Measurements from ENCODE around the gene MTHFSD.

Gene MTHFSD

DNA sequence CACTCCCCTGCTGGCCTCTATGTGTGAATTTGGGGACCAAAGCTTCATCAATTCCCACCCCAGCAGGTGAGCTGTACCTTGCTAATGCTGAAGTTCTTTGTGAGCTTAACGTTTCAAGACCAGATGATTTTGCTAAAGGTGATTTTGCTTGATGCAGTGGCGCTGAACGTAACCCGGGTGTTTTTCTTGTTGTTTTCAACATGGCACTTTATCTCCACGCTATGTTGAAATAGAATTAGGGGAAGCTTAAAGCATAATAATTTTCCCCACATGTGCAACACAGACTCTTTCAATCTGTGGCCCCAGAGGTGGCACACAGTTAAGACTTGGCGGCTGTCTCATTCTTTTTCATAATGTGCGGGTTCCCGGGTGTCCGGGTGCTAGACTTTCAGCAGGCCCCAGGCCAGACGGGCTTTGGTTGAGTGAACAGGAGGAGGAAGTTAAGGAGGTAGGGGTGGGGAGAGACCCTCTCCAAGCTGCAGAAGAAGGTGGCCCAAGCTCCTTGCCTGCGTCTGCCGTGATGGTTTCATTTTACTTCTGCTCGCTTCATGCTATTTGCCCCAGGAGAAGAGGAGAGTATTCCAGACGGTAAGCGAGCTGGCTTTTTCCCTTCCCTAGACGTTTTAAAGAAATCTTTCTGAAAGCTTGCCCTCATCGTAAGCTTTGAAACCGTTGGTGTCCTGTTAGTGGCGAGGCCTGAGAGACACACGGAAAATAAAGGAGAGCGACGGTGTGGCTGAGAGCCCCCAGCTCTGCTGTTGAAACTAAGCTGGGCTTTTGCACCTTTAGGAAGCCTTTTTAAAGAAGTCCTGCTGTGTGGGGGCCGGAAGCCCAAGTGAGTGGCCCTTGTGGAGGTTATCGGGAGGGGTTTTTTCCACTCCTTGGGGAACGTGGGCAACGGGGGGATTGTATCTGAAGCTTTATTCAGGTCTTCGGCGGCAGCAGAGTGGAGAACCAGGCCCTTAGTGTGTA, 15.8 kb upstream of the MTHFSD start:
- DNase-seq (ENCODE audit: low spot score) = no peak

DNA sequence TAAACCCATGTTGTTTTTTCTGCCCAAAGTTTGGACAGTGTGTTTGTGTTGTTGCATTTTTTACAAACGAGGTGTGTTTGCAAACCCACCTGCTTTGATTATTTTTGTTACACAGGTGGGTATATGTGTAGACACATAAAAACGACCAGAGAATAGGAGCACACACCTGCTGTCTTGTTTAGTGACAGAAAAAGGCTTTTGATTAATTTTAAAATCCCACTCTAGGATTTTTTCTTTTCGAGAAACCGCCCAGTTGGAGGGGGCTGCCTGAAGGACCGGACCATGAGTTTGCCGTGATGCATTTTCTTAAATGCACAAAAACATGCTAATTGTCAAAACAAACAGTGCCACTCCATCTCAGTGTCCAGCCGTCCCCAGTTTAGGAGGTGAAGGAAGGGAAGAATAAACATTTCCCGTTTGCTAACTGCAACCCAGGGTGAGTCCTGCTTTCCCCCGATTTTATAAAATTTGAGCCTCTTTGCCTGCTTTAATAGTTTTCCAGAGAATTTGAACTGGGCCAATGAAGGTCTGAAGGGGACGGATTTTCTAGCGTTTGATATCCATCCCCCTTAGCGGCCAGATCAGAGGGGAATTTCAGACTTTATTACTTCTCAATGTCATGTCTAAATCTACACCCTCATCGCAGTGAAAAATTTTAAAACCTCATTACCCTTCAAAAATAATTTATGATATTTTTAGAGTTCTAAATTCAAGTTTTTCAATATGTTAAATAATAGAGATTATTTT, 14.8 kb upstream of the MTHFSD start:
- no peak for DNase-seq (ENCODE audit: low spot score)

DNA sequence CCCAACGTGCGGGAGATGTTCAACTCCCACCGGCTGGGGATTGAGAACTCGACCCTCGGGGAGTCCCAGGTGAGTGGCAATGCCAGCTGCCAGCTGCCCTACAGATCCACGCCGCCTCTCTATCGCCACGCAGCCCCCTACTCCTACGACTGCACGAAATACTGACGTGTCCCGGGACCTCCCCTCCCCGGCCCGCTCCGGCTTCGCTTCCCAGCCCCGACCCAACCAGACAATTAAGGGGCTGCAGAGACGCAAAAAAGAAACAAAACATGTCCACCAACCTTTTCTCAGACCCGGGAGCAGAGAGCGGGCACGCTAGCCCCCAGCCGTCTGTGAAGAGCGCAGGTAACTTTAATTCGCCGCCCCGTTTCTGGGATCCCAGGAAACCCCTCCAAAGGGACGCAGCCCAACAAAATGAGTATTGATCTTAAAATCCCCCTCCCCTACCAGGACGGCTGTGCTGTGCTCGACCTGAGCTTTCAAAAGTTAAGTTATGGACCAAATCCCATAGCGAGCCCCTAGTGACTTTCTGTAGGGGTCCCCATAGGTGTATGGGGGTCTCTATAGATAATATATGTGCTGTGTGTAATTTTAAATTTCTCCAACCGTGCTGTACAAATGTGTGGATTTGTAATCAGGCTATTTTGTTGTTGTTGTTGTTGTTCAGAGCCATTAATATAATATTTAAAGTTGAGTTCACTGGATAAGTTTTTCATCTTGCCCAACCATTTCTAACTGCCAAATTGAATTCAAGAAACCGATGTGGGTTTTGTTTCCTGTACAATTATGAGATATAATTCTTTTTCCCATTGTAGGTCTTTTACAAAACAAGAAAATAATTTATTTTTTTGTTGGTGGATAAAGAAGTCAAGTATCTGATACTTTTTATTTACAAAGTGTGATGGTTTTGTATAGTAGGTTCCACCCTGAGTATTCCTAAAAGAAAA, 13.9 kb upstream of the MTHFSD start:
- no peak for DNase-seq (ENCODE audit: low spot score)

DNA sequence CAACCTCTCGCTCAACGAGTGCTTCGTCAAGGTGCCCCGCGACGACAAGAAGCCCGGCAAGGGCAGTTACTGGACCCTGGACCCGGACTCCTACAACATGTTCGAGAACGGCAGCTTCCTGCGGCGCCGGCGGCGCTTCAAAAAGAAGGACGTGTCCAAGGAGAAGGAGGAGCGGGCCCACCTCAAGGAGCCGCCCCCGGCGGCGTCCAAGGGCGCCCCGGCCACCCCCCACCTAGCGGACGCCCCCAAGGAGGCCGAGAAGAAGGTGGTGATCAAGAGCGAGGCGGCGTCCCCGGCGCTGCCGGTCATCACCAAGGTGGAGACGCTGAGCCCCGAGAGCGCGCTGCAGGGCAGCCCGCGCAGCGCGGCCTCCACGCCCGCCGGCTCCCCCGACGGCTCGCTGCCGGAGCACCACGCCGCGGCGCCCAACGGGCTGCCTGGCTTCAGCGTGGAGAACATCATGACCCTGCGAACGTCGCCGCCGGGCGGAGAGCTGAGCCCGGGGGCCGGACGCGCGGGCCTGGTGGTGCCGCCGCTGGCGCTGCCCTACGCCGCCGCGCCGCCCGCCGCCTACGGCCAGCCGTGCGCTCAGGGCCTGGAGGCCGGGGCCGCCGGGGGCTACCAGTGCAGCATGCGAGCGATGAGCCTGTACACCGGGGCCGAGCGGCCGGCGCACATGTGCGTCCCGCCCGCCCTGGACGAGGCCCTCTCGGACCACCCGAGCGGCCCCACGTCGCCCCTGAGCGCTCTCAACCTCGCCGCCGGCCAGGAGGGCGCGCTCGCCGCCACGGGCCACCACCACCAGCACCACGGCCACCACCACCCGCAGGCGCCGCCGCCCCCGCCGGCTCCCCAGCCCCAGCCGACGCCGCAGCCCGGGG, 12.9 kb upstream of the MTHFSD start:
- no peak for DNase-seq (ENCODE audit: low spot score)

DNA sequence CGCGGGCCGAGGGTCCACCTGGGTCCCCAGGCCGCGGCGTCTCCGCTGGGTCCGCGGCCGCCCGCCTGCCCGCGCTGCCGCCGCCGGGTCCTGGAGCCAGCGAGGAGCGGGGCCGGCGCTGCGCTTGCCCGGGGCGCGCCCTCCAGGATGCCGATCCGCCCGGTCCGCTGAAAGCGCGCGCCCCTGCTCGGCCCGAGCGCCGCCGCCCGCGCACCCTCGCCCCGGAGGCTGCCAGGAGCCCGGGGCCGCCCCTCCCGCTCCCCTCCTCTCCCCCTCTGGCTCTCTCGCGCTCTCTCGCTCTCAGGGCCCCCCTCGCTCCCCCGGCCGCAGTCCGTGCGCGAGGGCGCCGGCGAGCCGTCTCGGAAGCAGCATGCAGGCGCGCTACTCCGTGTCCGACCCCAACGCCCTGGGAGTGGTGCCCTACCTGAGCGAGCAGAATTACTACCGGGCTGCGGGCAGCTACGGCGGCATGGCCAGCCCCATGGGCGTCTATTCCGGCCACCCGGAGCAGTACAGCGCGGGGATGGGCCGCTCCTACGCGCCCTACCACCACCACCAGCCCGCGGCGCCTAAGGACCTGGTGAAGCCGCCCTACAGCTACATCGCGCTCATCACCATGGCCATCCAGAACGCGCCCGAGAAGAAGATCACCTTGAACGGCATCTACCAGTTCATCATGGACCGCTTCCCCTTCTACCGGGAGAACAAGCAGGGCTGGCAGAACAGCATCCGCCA, 12.1 kb upstream of the MTHFSD start:
- no peak for DNase-seq (ENCODE audit: low spot score)

DNA sequence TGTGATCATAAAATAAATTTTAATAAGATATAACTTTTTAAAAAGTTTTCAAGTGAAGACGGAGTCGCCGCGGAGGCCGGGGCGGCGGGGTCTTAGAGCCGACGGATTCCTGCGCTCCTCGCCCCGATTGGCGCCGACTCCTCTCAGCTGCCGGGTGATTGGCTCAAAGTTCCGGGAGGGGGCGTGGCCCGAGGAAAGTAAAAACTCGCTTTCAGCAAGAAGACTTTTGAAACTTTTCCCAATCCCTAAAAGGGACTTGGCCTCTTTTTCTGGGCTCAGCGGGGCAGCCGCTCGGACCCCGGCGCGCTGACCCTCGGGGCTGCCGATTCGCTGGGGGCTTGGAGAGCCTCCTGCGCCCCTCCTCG, 11.5 kb upstream of the MTHFSD start, which contains the start of gene FOXC2:
Gene FOXC2 (plus strand): TSS at position 229 of the 365 bp plus-strand sequence. CDS start 507 bp downstream, outside the sequence.
- DNase-seq (ENCODE audit: low spot score) = no peak

DNA sequence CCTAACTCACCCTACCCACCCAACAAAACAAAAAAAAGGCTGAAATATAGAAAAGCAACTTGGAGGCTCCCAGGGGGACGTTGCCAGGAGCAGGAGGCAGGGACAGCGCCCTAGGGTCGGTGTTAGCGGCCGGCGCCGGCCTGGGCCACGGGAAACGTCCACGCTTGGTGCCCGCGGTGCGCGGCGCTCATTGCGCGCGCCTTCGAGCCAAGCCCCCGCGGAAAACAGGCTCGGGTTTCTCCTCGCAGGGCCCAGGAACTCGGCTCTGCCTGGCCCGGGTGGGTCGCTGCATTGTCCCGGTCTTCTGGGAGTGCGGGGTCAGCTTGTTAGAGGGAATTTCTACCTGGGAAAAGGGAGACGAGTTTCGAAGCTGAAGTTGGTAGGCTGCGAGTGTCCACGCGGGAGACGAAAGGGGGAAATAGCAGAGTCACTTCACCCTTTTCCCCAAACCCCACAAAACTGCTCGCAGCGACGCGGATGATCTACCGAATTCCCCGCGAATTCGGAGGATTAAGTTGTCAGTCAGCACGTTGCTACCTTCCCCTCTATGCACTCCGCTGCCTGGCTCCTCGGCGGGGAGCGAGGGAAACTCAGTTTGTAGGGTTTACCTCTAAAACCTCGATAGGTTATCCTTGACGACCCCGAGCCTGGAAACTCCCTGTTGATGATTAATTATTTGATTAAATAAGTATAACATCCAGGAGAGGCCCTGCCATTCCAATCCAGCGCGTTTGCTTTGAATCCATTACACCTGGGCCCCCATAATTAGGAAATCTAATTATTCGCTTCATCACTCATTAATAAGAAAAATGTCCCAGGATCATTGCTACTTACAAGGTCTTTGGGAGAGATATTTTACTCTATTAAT, 10.8 kb upstream of the MTHFSD start:
- no peak for DNase-seq (ENCODE audit: low spot score)

DNA sequence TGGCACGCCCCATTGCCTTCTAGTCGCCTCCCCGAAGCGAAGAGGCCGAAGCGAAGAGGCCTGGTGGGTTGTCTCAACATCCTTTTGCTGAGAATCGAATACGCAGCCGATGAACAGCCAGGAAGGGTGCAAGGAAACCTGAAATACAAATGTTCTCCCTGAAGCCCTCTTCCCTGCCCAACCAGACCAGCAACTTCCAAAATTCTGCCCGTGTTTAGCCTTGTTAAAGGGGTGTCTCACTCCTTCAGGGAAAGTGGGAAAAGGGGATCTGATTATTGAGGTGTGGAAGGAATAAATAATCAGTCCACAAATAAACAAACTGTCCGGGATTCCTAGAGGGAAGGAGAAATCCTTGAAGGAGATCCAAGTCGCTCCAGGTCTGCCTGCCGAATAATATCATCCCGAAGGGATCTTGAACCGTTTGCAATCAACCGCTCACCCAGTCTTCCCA, 10.2 kb upstream of the MTHFSD start:
- no peak for DNase-seq (ENCODE audit: low spot score)

DNA sequence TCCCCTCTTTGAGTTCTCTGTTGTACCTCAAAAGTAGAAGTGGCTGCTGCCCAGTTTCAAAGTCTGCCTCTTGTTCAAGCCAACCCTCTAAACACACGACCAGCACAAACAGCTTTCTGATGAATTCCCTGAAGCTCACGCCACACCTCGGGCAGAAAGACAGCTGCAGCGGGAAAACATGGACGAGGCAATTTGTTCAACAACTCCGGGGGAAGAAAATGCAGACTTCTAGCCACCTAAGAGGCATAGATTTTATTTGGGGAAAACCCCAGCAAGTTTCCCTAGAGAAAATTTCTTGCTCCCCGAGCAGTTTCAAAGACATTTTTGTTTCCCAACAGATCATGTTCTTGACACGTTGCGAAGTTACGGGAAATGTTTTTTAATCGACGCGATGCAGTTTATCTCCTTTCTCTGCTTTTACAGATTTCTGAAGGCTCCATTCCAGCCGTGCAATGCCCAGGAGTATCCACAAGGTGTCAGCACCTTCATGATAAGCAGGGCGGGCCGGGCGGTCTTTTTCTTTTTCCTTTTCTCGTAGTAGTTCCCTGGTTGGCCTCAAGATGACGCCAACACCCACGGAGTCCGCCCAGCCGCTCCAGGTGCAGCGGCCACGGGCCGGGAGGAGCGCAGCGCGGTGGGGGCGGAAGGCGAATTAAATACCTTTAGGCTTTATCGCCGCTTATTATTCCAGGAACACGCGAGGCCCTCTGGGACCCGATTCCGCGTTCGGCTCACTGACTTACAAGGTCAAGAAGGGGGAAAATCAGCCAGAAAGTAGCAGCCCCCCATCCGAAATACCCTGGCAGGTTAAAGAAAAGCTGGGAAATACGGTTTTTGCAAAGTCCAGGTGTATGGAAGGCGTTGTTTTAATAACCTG, 8.7 kb upstream of the MTHFSD start:
- DNase-seq (ENCODE audit: low spot score) = peak; percentile 85

DNA sequence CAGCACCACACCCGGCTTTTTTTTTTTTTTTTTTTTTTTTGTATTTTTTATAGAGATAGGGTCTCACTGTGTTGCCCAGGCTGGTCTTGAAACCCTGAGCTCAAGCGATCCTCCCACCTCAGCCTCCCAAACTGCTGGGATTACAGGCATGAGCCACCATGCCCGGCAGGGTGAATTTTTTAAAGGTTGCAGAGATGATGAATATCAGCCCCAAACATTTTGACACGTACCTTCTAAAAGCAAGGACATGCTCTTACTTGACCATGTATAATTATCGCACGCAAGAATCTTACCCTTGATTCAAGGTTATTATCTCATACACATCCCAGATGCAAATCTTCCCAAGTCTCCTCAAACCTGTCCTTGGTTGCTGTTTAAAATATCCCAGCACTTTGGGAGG, 7.3 kb upstream of the MTHFSD start:
- DNase-seq (ENCODE audit: low spot score) = no peak

DNA sequence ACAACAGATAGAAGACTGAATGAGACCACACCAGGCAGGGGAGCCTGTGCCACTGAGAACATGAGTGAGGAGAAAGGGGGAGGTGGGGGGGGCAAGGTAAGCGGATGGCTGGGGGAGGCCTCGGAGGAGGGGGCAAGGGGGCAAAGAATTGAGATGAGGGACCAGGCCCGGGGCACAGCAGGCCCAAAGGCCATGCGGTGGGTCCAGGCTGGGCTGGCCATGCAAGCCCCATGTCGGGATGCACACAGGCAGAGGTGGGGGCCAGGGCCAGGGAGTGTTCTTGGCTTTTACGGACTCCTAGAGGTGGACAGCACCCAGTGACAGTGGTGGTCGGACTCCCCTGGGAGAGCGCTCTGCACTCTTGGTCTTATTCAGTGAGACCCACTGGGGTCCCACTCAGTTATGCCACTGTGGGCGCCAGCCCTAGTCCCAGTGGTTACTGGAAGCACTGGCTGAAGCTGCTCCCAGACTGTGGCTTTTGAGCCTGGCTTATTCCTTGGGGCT, 4.8 kb upstream of the MTHFSD start:
- no peak for DNase-seq (ENCODE audit: low spot score)

DNA sequence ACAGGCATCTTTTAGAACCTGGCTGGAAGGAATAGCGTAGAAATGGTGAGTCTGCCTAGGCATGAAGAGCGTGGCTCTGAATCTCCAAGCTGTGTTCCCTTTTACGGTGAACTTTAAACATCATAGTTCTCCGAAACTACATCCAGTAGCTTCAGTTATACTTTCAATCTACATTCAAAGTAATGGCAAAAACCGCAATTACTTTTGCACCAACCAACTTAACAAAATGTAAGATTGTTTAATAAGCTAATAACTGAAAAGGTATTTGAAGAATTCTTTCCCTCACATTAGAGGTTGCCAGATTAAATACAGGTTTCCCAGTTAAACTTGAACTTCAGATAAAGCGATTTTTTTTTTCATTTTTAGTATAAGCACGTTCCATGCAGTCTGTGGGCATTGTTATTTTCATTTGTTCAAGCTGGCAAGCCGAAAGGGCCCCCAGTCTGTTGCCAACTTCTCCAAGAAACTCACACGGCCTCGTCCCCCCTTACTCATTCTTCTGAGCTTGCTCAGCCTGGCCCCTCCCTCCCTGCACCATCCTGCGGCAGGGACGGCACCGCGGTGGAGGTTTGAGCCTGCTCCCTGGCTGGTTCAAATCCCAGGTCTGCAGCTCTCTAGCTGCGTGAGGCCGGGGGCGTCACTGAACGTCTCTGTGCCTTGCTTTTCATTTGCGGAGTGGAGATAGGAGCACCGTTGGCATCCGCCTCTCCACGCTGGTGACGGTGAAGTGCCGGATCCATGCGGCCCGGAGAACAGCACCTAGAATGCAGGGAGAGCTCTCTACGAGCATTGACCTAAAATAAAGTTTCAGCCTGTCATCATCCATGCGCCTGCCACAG, 3.5 kb upstream of the MTHFSD start:
- no peak for DNase-seq (ENCODE audit: low spot score)

DNA sequence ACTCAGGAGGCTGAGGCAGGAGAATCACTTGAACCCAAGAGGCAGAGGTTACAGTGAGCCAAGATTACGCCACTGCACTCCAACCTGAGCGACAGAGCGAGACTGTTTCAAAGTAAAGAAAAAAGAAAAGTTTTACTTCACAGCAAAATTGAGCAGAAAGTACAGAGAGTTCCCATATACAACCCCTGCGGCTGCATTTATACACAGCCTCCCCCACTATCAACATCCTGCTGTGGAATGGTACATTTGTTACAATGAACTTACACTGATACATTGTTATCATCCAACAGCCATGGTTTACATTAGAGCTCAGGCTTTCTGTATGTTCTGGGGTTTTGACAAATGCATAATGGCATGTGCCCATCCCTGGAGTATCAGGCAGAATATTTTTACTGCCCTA, 2.6 kb upstream of the MTHFSD start:
- DNase-seq (ENCODE audit: low spot score) = no peak

DNA sequence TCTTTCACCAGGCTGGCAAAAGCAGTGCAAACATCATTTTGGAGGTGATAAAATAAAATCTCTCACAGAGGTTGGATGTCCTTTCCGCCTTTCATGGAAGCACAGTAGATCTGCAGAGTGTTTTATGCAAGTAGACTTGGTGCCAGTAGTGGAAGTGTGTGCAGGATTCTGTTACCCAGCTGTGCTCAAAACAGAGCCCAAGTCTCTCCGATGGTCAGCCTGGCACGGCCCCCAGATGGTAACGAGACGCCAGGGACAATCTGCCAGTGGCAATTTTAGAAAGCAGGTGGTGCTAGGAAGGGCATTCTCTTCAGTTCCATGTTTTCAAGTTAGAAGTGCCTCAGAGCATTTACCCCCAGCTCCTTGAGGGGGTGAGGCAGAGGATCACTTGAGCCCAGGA, 1.5 kb upstream of the MTHFSD start:
- no peak for DNase-seq (ENCODE audit: low spot score)

DNA sequence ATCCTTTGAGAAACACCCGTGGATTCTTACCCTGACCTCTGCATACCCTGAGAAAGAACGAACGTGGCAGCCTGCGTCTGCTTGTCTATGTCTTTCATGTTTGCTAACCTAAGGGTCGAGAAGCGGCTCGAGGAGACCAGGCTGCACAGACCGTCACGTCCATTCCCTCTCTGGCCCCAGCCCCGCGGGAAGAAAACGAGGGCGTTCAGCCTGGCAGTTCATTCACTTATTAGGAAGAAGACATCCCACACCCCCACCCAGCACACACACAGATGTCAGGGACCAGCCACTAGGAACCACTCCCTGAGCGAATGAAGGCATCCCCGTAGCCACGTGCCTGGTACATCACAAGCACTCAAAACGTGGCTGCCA, 655 bp upstream of the MTHFSD start:
- no peak for DNase-seq (ENCODE audit: low spot score)

DNA sequence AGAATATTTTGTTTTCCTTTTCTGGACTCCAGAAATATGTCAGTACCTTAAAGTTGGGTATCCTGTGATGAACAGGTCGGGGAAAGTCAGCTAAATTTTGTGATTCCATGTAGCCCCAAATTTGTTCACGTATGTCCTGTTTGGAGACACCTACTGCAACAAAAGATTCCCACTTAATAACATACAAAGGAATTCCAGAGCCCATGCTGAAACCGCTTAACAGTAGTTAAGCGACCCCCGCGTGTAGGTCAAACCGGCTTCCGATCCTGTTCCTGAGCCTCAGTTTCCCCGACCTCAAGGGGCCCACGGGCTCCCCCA, 477 bp downstream of the MTHFSD start:
- no peak for DNase-seq (ENCODE audit: low spot score)

DNA sequence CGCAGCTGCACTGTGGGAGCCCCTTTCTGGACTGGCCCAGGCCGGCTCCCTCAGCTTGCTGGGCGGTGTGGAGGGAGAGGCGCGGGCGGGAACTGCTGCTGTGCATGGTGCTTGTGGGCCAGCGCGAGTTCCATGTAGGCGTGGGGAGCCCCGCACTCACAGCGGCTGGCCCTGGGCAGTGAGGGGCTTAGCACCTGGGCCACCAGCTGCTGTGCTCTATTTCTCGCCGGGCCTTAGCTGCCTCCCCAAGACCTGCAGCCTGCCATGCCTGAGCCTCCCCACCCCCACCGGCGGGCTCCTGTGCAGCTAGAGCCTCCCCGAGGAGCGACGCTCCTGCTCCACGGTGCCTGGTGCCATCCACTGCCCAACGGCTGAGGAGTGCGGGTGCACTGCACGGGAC, 1.7 kb downstream of the MTHFSD start:
- DNase-seq (ENCODE audit: low spot score) = no peak
